Endothelial cell of umbilical vein (primary cell): ENCODE results near the gene SOCS7. TPM values are rescaled to one million over a fixed set of nuclear protein-coding genes. Genes with fewer than 3 reads are reported as not detected.

Experiments
- BruUV-seq: library from RNA; stranded (reverse); fragments of 400-500 nt; replicated peaks from 2 replicates; lab custom pipeline; 2021; lab: Mats Ljungman, UMichigan
- CTCF ChIA-PET: fragments of 300-600, 350-600 bp; sonication (Branson Sonifier 250); formaldehyde crosslinking; loops from one replicate; lab custom pipeline; 2021; ENCODE audit warnings: antibody characterized with exemption, inconsistent platforms; lab: Charles Lee
- POLR2A ChIA-PET: fragments of 300-600, 350-600 bp; sonication (Branson Sonifier 250); formaldehyde crosslinking; loops from one replicate; lab custom pipeline; 2021; ENCODE audit warnings: antibody characterized with exemption, inconsistent platforms; lab: Charles Lee
- DNase-seq: peaks from one replicate; pipeline ENCODE4 v3.0.0-alpha.2; 2011; ENCODE audit warnings: low read depth, low spot score
- FAIRE-seq: peaks from 2 replicates; lab custom pipeline; 2011; peaks lifted over from hg19 to GRCh38; lab: Jason Lieb, UNC
- H2AFZ ChIP-seq: 2 replicates; pipeline ENCODE4 v1.6.0; 2012; ENCODE audit warnings: low read depth, low read length, control low read depth, inconsistent platforms
- H3K27ac ChIP-seq: 2 replicates; pipeline ENCODE4 v1.5.1; 2011; ENCODE audit warnings: low read depth, mild to moderate bottlenecking, control low read depth, low read length, moderate library complexity; ENCODE audit not compliant: insufficient read depth
- H3K27me3 ChIP-seq, 2 experiments: 2 replicates each; pipeline versions ENCODE4 v1.6.0 to v1.6.1; 2011; ENCODE audit warnings: low read length in 2 of 2, mixed read lengths in 1 of 2; ENCODE audit not compliant: control insufficient read depth in 2 of 2, insufficient read depth in 2 of 2
- H3K36me3 ChIP-seq, 2 experiments: 2 replicates in 1 of 2; 3 replicates in 1 of 2; pipeline ENCODE4 v1.5.1; 2011; ENCODE audit warnings: low read length in 2 of 2, mild to moderate bottlenecking in 1 of 2, moderate library complexity in 1 of 2; ENCODE audit not compliant: control insufficient read depth in 2 of 2, insufficient read depth in 2 of 2; ENCODE audit errors: extremely low read depth in 1 of 2
- H3K4me1 ChIP-seq: 3 replicates; pipeline ENCODE4 v1.5.1; 2011; ENCODE audit warnings: mild to moderate bottlenecking, low read length; ENCODE audit not compliant: control insufficient read depth, insufficient read depth; ENCODE audit errors: extremely low read depth
- H3K4me2 ChIP-seq: 2 replicates; pipeline ENCODE4 v1.6.1; 2011; ENCODE audit warnings: low read length, control low read depth, mixed read lengths; ENCODE audit not compliant: insufficient read depth
- H3K4me3 ChIP-seq, 3 experiments: fragments of 200-600 bp in 1 of 3; sonication (generic), shearing (Covaris generic) in 1 of 3; replicated peaks in 1 of 3; 2 replicates each; pipeline ENCODE4 v1.5.1; 2011 to 2016; ENCODE audit warnings: control low read depth in 3 of 3, low read length in 3 of 3, mild to moderate bottlenecking in 2 of 3, inconsistent platforms in 1 of 3, low read depth in 1 of 3, moderate library complexity in 1 of 3; ENCODE audit not compliant: insufficient read depth in 1 of 3
- H3K79me2 ChIP-seq: 2 replicates; pipeline ENCODE4 v1.6.0; 2012; ENCODE audit warnings: low read length, inconsistent platforms; ENCODE audit not compliant: control insufficient read depth, insufficient read depth
- H3K9ac ChIP-seq: replicated peaks from 2 replicates; pipeline ENCODE3; 2011; ENCODE audit warnings: low read length, control low read depth; ENCODE audit not compliant: insufficient read depth; ENCODE audit errors: extremely low read depth
- H3K9me1 ChIP-seq: replicated peaks from 3 replicates; pipeline ENCODE4 v1.6.0; 2011; ENCODE audit warnings: mild to moderate bottlenecking, low read length; ENCODE audit not compliant: control insufficient read depth, insufficient read depth; ENCODE audit errors: extremely low read depth
- H3K9me3 ChIP-seq: replicated peaks from 2 replicates; pipeline ENCODE4 v1.5.1; 2012; ENCODE audit warnings: low read length, inconsistent platforms; ENCODE audit not compliant: control insufficient read depth, insufficient read depth
- H4K20me1 ChIP-seq: replicated peaks from 2 replicates; pipeline ENCODE3; 2011; ENCODE audit warnings: mild to moderate bottlenecking, low read length; ENCODE audit not compliant: control insufficient read depth, insufficient read depth; ENCODE audit errors: extremely low read depth
- EZH2 ChIP-seq: IDR thresholded peaks from 2 replicates; pipeline ENCODE4 v1.6.1; 2012; ENCODE audit warnings: borderline replicate concordance, low read depth, mild to moderate bottlenecking, moderate library complexity, low read length, inconsistent platforms; ENCODE audit not compliant: severe bottlenecking
- FOS ChIP-seq: IDR thresholded peaks from 2 replicates; pipeline ENCODE4 v1.6.1; 2011; ENCODE audit warnings: mild to moderate bottlenecking, low read length, moderate library complexity, borderline replicate concordance; ENCODE audit not compliant: insufficient read depth
- GATA2 ChIP-seq: IDR thresholded peaks from 2 replicates; pipeline ENCODE4 v1.7.0; 2011; ENCODE audit warnings: low read depth, mild to moderate bottlenecking, moderate library complexity, mixed read lengths, low read length; ENCODE audit not compliant: insufficient read length, insufficient read depth
- JUN ChIP-seq: IDR thresholded peaks from 2 replicates; pipeline ENCODE4 v1.6.1; 2011; ENCODE audit warnings: borderline replicate concordance, low read depth; ENCODE audit not compliant: insufficient read length, insufficient read depth
- MYC ChIP-seq: IDR thresholded peaks from one replicate; pipeline ENCODE4 v1.6.1; 2011; ENCODE audit warnings: mild to moderate bottlenecking, low read depth, low read length
- POLR2AphosphoS5 ChIP-seq: IDR thresholded peaks from 2 replicates; pipeline ENCODE4 v1.6.1; 2012; ENCODE audit warnings: low read depth, mild to moderate bottlenecking, control low read depth, low read length, moderate library complexity; ENCODE audit not compliant: insufficient read depth
- dilution Hi-C: fragments of 300-500 bp; cut with MboI; formaldehyde crosslinking; loops from one replicate; pipeline ENCODE4 v1.15.0; 2019; ENCODE audit warnings: low sequenced_read_pairs; ENCODE audit not compliant: extremely low pct_ligation_motif_present
- intact Hi-C: fragments of 100-400 bp; cut with micrococcal nuclease; formaldehyde crosslinking; loops from one replicate; pipeline ENCODE4 v1.10.0; 2022
- polyA plus RNA-seq, 4 experiments: library from polyadenylated mRNA; depleted of rRNA in 3 of 4; stranded (reverse) in 3 of 4; unstranded in 1 of 4; fragments of >200 nt; gene quantifications; 2 replicates each; pipeline versions ENCODE4 v1.2.1 to v1.2.3, GENCODE V29; 2011 to 2012; ENCODE audit warnings: missing spikeins in 1 of 4
- total RNA-seq: library from RNA; stranded (reverse); gene quantifications from 2 replicates; pipeline ENCODE4 v1.2.3, GENCODE V29; 2021
- TF ChIP-seq, protein P1 (sequence below), 2 donors: IDR thresholded peaks; 1 replicate in 1 of 2; 2 replicates in 1 of 2; pipeline ENCODE4 v1.5.1; 2011; ENCODE audit warnings: low read length in 2 of 2, mild to moderate bottlenecking in 2 of 2, moderate library complexity in 2 of 2, control low read depth in 1 of 2, inconsistent platforms in 1 of 2, low read depth in 1 of 2; ENCODE audit not compliant: insufficient read depth in 1 of 2; ENCODE audit errors: extremely low read depth in 1 of 2

The SOCS7 gene
- total and polyA plus RNA-seq, 2 donors (not counting 3 experiments of a cell fraction or from before 2014, with no cell fraction given): 5.9 to 10.4 TPM

DNA sequence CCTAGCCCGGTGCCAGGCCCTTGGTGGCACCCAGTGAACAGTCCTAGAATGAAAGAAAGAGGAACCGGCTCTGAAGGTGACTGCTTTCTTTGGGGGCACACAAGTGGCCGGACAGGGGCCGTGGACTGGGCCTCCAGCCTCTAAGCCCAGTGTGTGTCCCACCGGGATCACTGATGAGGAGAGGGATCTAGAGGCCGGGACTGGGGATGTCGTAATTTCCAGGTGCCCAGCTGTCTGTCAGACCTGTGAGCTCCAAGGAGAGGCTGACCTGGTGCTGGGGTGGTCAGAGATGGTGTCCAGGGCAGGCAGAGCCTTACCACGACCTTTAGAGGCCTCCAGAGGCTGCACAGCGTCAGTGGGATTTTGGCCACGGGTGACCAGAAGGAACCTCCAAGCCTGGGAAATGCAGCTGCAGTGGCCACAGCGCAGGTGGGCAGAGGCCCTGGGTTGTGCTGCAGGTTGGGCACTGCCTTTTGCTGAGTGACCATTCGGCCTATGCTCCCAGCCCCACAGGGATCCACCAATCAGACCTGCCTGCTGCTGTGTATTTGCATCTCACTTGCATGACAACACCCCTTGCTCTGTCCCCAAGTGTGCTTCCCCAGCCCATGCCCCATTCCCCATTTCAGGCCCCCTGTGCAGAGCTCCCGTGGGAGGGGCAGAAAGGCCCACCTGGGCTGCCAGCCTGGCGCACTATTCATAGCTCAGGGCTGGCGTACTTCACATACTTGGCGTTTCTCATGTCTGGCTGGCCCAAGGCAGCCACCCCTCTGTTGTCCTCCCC lies 89.2 kb downstream of the SOCS7 start:
- no peak for TF ChIP-seq MYC
- TF ChIP-seq POLR2AphosphoS5: no peak
- no peak for TF ChIP-seq FOS
- no peak for TF ChIP-seq JUN
- no peak for TF ChIP-seq EZH2
- TF ChIP-seq, protein P1, sequence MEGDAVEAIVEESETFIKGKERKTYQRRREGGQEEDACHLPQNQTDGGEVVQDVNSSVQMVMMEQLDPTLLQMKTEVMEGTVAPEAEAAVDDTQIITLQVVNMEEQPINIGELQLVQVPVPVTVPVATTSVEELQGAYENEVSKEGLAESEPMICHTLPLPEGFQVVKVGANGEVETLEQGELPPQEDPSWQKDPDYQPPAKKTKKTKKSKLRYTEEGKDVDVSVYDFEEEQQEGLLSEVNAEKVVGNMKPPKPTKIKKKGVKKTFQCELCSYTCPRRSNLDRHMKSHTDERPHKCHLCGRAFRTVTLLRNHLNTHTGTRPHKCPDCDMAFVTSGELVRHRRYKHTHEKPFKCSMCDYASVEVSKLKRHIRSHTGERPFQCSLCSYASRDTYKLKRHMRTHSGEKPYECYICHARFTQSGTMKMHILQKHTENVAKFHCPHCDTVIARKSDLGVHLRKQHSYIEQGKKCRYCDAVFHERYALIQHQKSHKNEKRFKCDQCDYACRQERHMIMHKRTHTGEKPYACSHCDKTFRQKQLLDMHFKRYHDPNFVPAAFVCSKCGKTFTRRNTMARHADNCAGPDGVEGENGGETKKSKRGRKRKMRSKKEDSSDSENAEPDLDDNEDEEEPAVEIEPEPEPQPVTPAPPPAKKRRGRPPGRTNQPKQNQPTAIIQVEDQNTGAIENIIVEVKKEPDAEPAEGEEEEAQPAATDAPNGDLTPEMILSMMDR (IDR thresholded peaks at IDR 0.05; ENCODE audit: extremely low read depth in 1 of 2, insufficient read depth in 1 of 2, low read depth in 1 of 2, low read length in 2 of 2): no peak
- TF ChIP-seq GATA2: no peak
- Histone ChIP-seq H3K9me1 (no peaks in the 10 kb centered on the region), H3K9me3 (no peaks in the 10 kb centered on the region), H3K27me3 (no peaks in the 10 kb centered on the region), H3K4me1 (peaks cover 11% of the 10 kb centered on the region), H2AFZ (no peak overlapping the region), H3K4me2 (no peak overlapping the region), H3K27ac (no peak overlapping the region), H3K36me3 (no peaks in the 10 kb centered on the region), H3K79me2 (peaks cover 79% of the 10 kb centered on the region), H4K20me1 (no peaks in the 10 kb centered on the region), H3K9ac (no peak overlapping the region), H3K4me3 (no peak overlapping the region)
- no TSS peak for BruUV-seq
- no peak for DNase-seq
- no peak for FAIRE-seq
- ChIA-PET POLR2A (no interaction called here), CTCF (interaction anchor here (1.1 to 4.0 kb wide), 4 partner anchors 8 to 69 kb away, joined by 3 to 35 read pairs (median 4); no protein-coding TSS in a partner anchor)
- intact Hi-C loops: no loop called here
- dilution Hi-C loops: no loop called here
